K562 (cell line): ENCODE measurements around the gene UBXN6. TPM values are rescaled to one million over a fixed set of nuclear protein-coding genes. Genes with fewer than 3 reads are reported as not detected.

Experiments used
- ARID1B ChIP-seq: fragments of 450-650 bp; IDR thresholded peaks from 2 replicates; pipeline ENCODE4 v1.6.1; 2016; ENCODE audit warnings: antibody characterized with exemption, mild to moderate bottlenecking, inconsistent platforms
- CBX5 ChIP-seq: IDR thresholded peaks from 2 replicates; pipeline ENCODE4 v1.6.1; 2014; ENCODE audit warnings: low read depth, borderline replicate concordance
- ETV5 ChIP-seq: sonication (generic); formaldehyde crosslinking; IDR thresholded peaks from 2 replicates; pipeline ENCODE4 v1.4.0; 2020; ENCODE audit warnings: low read depth, mild to moderate bottlenecking, missing genetic modification reagents
- EZH2 ChIP-seq: IDR thresholded peaks from 2 replicates; pipeline ENCODE4 v1.6.1; 2012; ENCODE audit warnings: low read depth, mild to moderate bottlenecking, inconsistent platforms, low read length, borderline replicate concordance
- FOXJ2 ChIP-seq: fragments of 200-800 bp; sonication (Bioruptor generic); IDR thresholded peaks from 2 replicates; pipeline ENCODE4 v1.6.1; 2016; ENCODE audit warnings: missing genetic modification characterization, missing compliant biosample characterization
- FOXM1 ChIP-seq, 2 experiments: fragments of 450-650 bp in 1 of 2; sonication (generic) in 1 of 2; formaldehyde crosslinking in 1 of 2; IDR thresholded peaks; 2 replicates each; pipeline versions ENCODE4 v1.6.1 to v1.9.0; 2017 to 2022; ENCODE audit warnings: low read depth in 2 of 2, mild to moderate bottlenecking in 2 of 2, missing genetic modification reagents in 1 of 2, moderate library complexity in 1 of 2
- GTF2F1 ChIP-seq: IDR thresholded peaks from 2 replicates; pipeline ENCODE4 v1.6.1; 2011; ENCODE audit warnings: low read depth, low read length, improper control_type of control experiment
- HDAC1 ChIP-seq, 2 experiments: fragments of 450-650 bp; IDR thresholded peaks; 2 replicates each; pipeline ENCODE4 v1.6.1; 2016 to 2017; ENCODE audit warnings: inconsistent platforms in 1 of 2, mild to moderate bottlenecking in 1 of 2, moderate library complexity in 1 of 2
- HNRNPK ChIP-seq: fragments of 200-400 bp; formaldehyde crosslinking; IDR thresholded peaks from one replicate; pipeline ENCODE4 v1.6.1; 2018; ENCODE audit warnings: mild to moderate bottlenecking, low read depth, low read length; ENCODE audit not compliant: poor library complexity, severe bottlenecking
- SRSF9 ChIP-seq: fragments of 200-400 bp; formaldehyde crosslinking; IDR thresholded peaks from 2 replicates; pipeline ENCODE4 v1.6.1; 2017; ENCODE audit warnings: low read depth, low read length, borderline replicate concordance
- STAG1 ChIP-seq: sonication (generic); formaldehyde crosslinking; IDR thresholded peaks from 2 replicates; pipeline ENCODE4 v1.5.0; 2020; ENCODE audit warnings: missing genetic modification reagents, borderline replicate concordance
- ZNF232 ChIP-seq: sonication (generic); formaldehyde crosslinking; IDR thresholded peaks from 2 replicates; pipeline ENCODE4 v1.8.0; 2022; ENCODE audit warnings: mild to moderate bottlenecking, missing genetic modification reagents
- polyA plus RNA-seq, 8 experiments: library from polyadenylated mRNA; depleted of rRNA in 4 of 8; stranded (reverse) in 5 of 8; unstranded in 3 of 8; fragments of >200 nt; fragmentation: Nextera tagmentation in 2 of 8; fragmentation: Illumina TruSeq in 1 of 8; extraction: Ambion mirVana in 2 of 8; extraction: Trizol in 1 of 8; gene quantifications; 2 replicates each; pipeline versions ENCODE4 v1.2.1 to v1.2.3, GENCODE V29; 2011 to 2014; ENCODE audit warnings: inconsistent platforms in 1 of 8, missing spikeins in 1 of 8
- total RNA-seq, 7 experiments: library from RNA; depleted of rRNA in 6 of 7; stranded (reverse); fragments of >200 nt in 6 of 7; fragmentation: Illumina TruSeq in 2 of 7; extraction: Trizol in 2 of 7; gene quantifications; 2 replicates each; pipeline versions ENCODE4 v1.2.1 to v1.2.3, GENCODE V29; 2011 to 2021; ENCODE audit warnings: low replicate concordance in 1 of 7
- TF ChIP-seq, protein P1 (sequence below): fragments of 450-650 bp; IDR thresholded peaks from 2 replicates; pipeline ENCODE4 v1.6.1; 2017; ENCODE audit warnings: mild to moderate bottlenecking, moderate library complexity
- TF ChIP-seq, protein P2 (sequence below): fragments of 250-450 bp; sonication (Bioruptor Pico); IDR thresholded peaks from 2 replicates; pipeline ENCODE4 v1.5.0; 2022; ENCODE audit warnings: mild to moderate bottlenecking
- TF ChIP-seq, protein P3 (sequence below): fragments of 200-800 bp; sonication (Bioruptor generic); IDR thresholded peaks from 2 replicates; pipeline ENCODE4 v1.6.1; 2016; ENCODE audit warnings: missing genetic modification characterization, missing compliant biosample characterization

UBXN6 gene
- total and polyA plus RNA-seq, 9 of the 15 experiments (the other 6 are each of a cell fraction or from before 2014, with no cell fraction given), result 0.48 to 90.2 (median 29.5) TPM

DNA sequence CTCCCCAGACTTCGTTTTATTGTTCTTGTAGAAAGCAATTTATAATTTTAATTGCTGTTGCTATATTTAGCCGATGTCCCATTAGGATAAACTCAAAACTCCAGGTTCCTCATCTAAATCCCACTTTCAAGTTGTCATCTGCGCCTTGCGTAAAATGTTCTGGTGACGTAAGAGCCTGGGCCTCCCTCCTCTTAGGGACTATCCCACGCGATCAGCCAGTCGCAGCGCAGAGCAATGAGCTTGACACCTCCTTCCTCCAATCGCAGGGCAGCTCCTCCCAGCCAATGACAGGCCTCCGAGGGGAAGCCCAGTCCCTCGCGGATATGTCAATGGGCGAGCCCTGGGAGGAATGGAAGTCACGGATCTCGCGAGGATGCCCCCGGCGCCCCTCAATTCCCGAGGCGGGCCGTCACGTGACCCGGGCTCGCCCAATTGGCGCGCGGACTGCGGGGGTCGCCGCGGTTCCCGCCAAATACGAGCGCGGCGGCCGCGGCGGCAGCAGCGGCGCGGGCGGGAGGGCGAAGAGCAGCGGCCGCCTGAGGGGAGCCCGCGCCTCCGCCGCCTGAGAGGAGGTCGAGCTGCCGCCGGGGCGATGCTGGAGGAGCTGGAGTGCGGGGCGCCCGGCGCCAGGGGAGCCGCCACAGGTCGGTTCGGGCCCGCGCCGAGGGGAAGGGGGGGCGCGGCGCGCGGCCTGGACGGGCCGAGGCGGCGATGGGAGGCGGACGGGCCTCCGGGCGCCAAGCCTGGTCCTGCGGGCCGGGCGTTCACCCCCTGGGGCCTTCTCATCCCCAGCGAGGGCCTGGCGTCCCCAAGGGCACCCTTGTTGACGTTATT, 55.2 kb downstream of the UBXN6 start, which contains the start of gene CHAF1A (continued):
- TF ChIP-seq, protein P1, sequence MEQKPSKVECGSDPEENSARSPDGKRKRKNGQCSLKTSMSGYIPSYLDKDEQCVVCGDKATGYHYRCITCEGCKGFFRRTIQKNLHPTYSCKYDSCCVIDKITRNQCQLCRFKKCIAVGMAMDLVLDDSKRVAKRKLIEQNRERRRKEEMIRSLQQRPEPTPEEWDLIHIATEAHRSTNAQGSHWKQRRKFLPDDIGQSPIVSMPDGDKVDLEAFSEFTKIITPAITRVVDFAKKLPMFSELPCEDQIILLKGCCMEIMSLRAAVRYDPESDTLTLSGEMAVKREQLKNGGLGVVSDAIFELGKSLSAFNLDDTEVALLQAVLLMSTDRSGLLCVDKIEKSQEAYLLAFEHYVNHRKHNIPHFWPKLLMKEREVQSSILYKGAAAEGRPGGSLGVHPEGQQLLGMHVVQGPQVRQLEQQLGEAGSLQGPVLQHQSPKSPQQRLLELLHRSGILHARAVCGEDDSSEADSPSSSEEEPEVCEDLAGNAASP, result no peak
- TF ChIP-seq CBX5 (no peak), ZNF232 (CRISPR knock-in tag) (no peak), FOXM1 (IDR thresholded peaks at IDR 0.05; ENCODE audit: low read depth) (no peak), FOXM1 (CRISPR knock-in tag; IDR thresholded peaks at IDR 0.05; ENCODE audit: low read depth) (no peak), EZH2 (no peak), SRSF9 (no peak), GTF2F1 (no peak), HDAC1 (IDR thresholded peaks at IDR 0.05) (no peak), ARID1B (no peak), FOXJ2 (tag) (no peak), ETV5 (CRISPR knock-in tag) (no peak), STAG1 (CRISPR knock-in tag) (no peak), HNRNPK (no peak)
- TF ChIP-seq, protein P2, sequence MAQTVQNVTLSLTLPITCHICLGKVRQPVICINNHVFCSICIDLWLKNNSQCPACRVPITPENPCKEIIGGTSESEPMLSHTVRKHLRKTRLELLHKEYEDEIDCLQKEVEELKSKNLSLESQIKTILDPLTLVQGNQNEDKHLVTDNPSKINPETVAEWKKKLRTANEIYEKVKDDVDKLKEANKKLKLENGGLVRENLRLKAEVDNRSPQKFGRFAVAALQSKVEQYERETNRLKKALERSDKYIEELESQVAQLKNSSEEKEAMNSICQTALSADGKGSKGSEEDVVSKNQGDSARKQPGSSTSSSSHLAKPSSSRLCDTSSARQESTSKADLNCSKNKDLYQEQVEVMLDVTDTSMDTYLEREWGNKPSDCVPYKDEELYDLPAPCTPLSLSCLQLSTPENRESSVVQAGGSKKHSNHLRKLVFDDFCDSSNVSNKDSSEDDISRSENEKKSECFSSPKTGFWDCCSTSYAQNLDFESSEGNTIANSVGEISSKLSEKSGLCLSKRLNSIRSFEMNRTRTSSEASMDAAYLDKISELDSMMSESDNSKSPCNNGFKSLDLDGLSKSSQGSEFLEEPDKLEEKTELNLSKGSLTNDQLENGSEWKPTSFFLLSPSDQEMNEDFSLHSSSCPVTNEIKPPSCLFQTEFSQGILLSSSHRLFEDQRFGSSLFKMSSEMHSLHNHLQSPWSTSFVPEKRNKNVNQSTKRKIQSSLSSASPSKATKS (CRISPR knock-in tag), result no peak
- TF ChIP-seq, protein P3, sequence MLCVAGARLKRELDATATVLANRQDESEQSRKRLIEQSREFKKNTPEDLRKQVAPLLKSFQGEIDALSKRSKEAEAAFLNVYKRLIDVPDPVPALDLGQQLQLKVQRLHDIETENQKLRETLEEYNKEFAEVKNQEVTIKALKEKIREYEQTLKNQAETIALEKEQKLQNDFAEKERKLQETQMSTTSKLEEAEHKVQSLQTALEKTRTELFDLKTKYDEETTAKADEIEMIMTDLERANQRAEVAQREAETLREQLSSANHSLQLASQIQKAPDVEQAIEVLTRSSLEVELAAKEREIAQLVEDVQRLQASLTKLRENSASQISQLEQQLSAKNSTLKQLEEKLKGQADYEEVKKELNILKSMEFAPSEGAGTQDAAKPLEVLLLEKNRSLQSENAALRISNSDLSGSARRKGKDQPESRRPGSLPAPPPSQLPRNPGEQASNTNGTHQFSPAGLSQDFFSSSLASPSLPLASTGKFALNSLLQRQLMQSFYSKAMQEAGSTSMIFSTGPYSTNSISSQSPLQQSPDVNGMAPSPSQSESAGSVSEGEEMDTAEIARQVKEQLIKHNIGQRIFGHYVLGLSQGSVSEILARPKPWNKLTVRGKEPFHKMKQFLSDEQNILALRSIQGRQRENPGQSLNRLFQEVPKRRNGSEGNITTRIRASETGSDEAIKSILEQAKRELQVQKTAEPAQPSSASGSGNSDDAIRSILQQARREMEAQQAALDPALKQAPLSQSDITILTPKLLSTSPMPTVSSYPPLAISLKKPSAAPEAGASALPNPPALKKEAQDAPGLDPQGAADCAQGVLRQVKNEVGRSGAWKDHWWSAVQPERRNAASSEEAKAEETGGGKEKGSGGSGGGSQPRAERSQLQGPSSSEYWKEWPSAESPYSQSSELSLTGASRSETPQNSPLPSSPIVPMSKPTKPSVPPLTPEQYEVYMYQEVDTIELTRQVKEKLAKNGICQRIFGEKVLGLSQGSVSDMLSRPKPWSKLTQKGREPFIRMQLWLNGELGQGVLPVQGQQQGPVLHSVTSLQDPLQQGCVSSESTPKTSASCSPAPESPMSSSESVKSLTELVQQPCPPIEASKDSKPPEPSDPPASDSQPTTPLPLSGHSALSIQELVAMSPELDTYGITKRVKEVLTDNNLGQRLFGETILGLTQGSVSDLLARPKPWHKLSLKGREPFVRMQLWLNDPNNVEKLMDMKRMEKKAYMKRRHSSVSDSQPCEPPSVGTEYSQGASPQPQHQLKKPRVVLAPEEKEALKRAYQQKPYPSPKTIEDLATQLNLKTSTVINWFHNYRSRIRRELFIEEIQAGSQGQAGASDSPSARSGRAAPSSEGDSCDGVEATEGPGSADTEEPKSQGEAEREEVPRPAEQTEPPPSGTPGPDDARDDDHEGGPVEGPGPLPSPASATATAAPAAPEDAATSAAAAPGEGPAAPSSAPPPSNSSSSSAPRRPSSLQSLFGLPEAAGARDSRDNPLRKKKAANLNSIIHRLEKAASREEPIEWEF, result no peak
